Lower leg skin (tissue), 4 donors: Measurements from ENCODE around the gene CFAP74. TPM values are rescaled to one million over a fixed set of nuclear protein-coding genes. Genes with fewer than 3 reads are reported as not detected.

Experiments
- DNase-seq, 2 donors: peaks; one replicate each; pipeline ENCODE4 v3.0.0-alpha.2; 2019; ENCODE audit warnings: low spot score in 2 of 2
- H3K4me3 ChIP-seq: fragments of 200-600 bp; sonication (generic); 2 replicates; pipeline ENCODE4 v1.5.1; 2017; ENCODE audit warnings: mild to moderate bottlenecking, low read depth; ENCODE audit not compliant: poor library complexity, severe bottlenecking
- CTCF ChIP-seq, 3 donors: fragments of 450-650 bp; IDR thresholded peaks; one replicate each; pipeline ENCODE4 v1.5.1; 2016; ENCODE audit warnings: antibody characterized with exemption in 3 of 3, mild to moderate bottlenecking in 3 of 3, moderate library complexity in 2 of 3
- POLR2A ChIP-seq, 2 donors: fragments of 450-650 bp; IDR thresholded peaks; one replicate each; pipeline ENCODE4 v1.6.1; 2016 to 2017; ENCODE audit warnings: antibody characterized with exemption in 2 of 2, mild to moderate bottlenecking in 1 of 2, moderate library complexity in 1 of 2
- WGBS, 2 donors: methylation state at CpG; one replicate each; pipeline ENCODE4 v1.1.5; 2018; 5-methylcytosine and 5-hydroxymethylcytosine counted together
- intact Hi-C: fragments of 100-400 bp; cut with DNase I; formaldehyde crosslinking; loops from one replicate; pipeline ENCODE4 v1.15.0; 2023; ENCODE audit warnings: low total_unique reads
- total RNA-seq, 4 donors: library from RNA; depleted of rRNA; stranded (reverse); fragments of >200 nt; gene quantifications; one replicate each; pipeline ENCODE4 v1.1.0, GENCODE V29; 2016

Gene CFAP74
- total RNA-seq, 4 donors from 2014 or later: 0.10 TPM; not detected in 3

GRCh38 chr1:1916851-1917251, 86.7 kb downstream of the CFAP74 start:
- H3K4me3 ChIP-seq: no peak overlapping the region
- TF ChIP-seq CTCF (IDR thresholded peaks at IDR 0.05) (no peak), POLR2A (IDR thresholded peaks at IDR 0.05) (no peak)
- DNase-seq: no peak
- intact Hi-C loops: no loop called here
- WGBS, 2 donors: 71 to 76% methylated on average over 19 of the region's 19 CpGs

GRCh38 chr1:1915911-1916840, 87.4 kb downstream of the CFAP74 start:
- no peak for DNase-seq
- WGBS, 2 donors: 69 to 74% methylated on average over 21 to 23 of the region's 23 CpGs
- intact Hi-C loops: no loop called here
- TF ChIP-seq CTCF (IDR thresholded peaks at IDR 0.05): no peak
- no peak overlapping the region for H3K4me3 ChIP-seq

- 71 to 74% methylated on average over 14 to 15 of the region's 15 CpGs for WGBS, 2 donors
- H3K4me3 ChIP-seq: no peak within 1 kb of the TSS
- intact Hi-C loops: no loop called here
- TF ChIP-seq CTCF (IDR thresholded peaks at IDR 0.05) (no peak), POLR2A (IDR thresholded peaks at IDR 0.05) (no peak)
- DNase-seq: no peak
Observed at GRCh38 chr1:1914971-1915692, 88.5 kb downstream of the CFAP74 start, which contains the start of gene CALML6. Gene CALML6 (plus strand): TSS chr1:1915260. CDS start chr1:1915281, 21 bp downstream.

GRCh38 chr1:1914101-1914970, 89.2 kb downstream of the CFAP74 start:
- intact Hi-C loops: no loop called here
- no peak for TF ChIP-seq CTCF (IDR thresholded peaks at IDR 0.05)
- TF ChIP-seq POLR2A (IDR thresholded peaks at IDR 0.05): no peak
- DNase-seq: no peak
- WGBS, 2 donors: 32 to 44% methylated on average over 12 to 20 of the region's 20 CpGs
- H3K4me3 ChIP-seq: no peak overlapping the region

GRCh38 chr1:1911350-1912041, 92.1 kb downstream of the CFAP74 start:
- no peak overlapping the region for H3K4me3 ChIP-seq
- 86 to 91% methylated on average over 13 of the region's 13 CpGs for WGBS, 2 donors
- DNase-seq: no peak
- TF ChIP-seq POLR2A (IDR thresholded peaks at IDR 0.05) (no peak), CTCF (IDR thresholded peaks at IDR 0.05) (no peak)
- intact Hi-C loops: no loop called here
